Lung (tissue), 12 donors: ENCODE measurements around the gene PLIN4. TPM values are rescaled to one million over a fixed set of nuclear protein-coding genes. Genes with fewer than 3 reads are reported as not detected.

Experiments
- ATAC-seq: fragments of 200-7000 bp; cut with Tn5 transposase; one replicate; pipeline ENCODE4 v1.9.1; 2020; ENCODE audit warnings: moderate number of reproducible peaks; ENCODE audit not compliant: insufficient read depth, low FRiP score
- DNase-seq, 3 donors: peaks; one replicate each; pipeline ENCODE4 v3.0.0-alpha.2; 2013 to 2017
- H3K27ac ChIP-seq, 2 donors: one replicate each; pipeline ENCODE4 v1.5.1; 2013; ENCODE audit warnings: mild to moderate bottlenecking in 2 of 2, moderate library complexity in 2 of 2, control low read depth in 1 of 2, inconsistent platforms in 1 of 2, low read depth in 1 of 2, low read length in 1 of 2
- H3K27me3 ChIP-seq, 3 donors: one replicate each; pipeline ENCODE4 v1.5.1; 2013; ENCODE audit warnings: low read length in 2 of 3; ENCODE audit not compliant: control insufficient read depth in 3 of 3, insufficient read depth in 3 of 3
- H3K36me3 ChIP-seq, 4 donors: one replicate each; pipeline ENCODE4 v1.5.1; 2013; ENCODE audit warnings: low read length in 4 of 4, mild to moderate bottlenecking in 1 of 4, moderate library complexity in 1 of 4; ENCODE audit not compliant: control insufficient read depth in 4 of 4, insufficient read depth in 4 of 4
- H3K4me1 ChIP-seq, 5 donors: one replicate each; pipeline ENCODE4 v1.5.1; 2013; ENCODE audit warnings: low read length in 5 of 5, mild to moderate bottlenecking in 2 of 5, moderate library complexity in 1 of 5; ENCODE audit not compliant: control insufficient read depth in 5 of 5, insufficient read depth in 5 of 5
- H3K4me3 ChIP-seq: one replicate; pipeline ENCODE4 v1.5.1; 2013; ENCODE audit warnings: mild to moderate bottlenecking, control low read depth, moderate library complexity
- H3K9ac ChIP-seq, 2 donors: one replicate each; pipeline ENCODE4 v1.5.1; 2013; ENCODE audit warnings: low read length in 2 of 2, control low read depth in 1 of 2; ENCODE audit not compliant: insufficient read depth in 1 of 2
- H3K9me3 ChIP-seq, 4 donors: one replicate each; pipeline ENCODE4 v1.5.1; 2013; ENCODE audit warnings: low read length in 3 of 4, mild to moderate bottlenecking in 1 of 4, moderate library complexity in 1 of 4; ENCODE audit not compliant: control insufficient read depth in 4 of 4, insufficient read depth in 3 of 4
- CTCF ChIP-seq: IDR thresholded peaks from 2 replicates; pipeline ENCODE4 v1.5.1; 2012; ENCODE audit warnings: mild to moderate bottlenecking; ENCODE audit errors: control extremely low read depth, extremely low read depth
- WGBS, 2 donors: extraction: QIAGEN DNeasy Blood & Tissue Kit; methylation state at CpG; one replicate each; pipeline ENCODE4 v1.1.7; 2013; 5-methylcytosine and 5-hydroxymethylcytosine counted together
- polyA plus RNA-seq, 2 donors: library from polyadenylated mRNA; stranded (reverse); fragments of 200-250 nt; gene quantifications; one replicate each; pipeline ENCODE4 v1.2.1, GENCODE V29; 2013
- total RNA-seq, 2 donors: library from RNA; depleted of rRNA in 1 of 2; stranded (reverse); fragments of >200 nt in 1 of 2; gene quantifications; one replicate each; pipeline ENCODE4 v1.2.1, GENCODE V29; 2014 to 2021
- donor health status: control.
- donor health status: control.
- donor health status: Bipolar disorder and iron deficiency.
- donor health status: healthy.
- donor health status: DM: yes; HTN: yes; CAD: no.

Gene PLIN4
- total and polyA plus RNA-seq, 4 donors: 0.85 to 5.0 (median 3.8) TPM

GRCh38 chr19:4534836-4535658 lies 16.8 kb upstream of the PLIN4 start, which contains the start of gene PLIN5:
Gene PLIN5 (minus strand): TSS chr19:4535224. CDS start chr19:4534074, 1,150 bp downstream.
- no peak within 1 kb of the TSS for H3K4me3 ChIP-seq
- TF ChIP-seq CTCF: no peak
- H3K36me3 ChIP-seq: no peaks in the 10 kb centered on the region
- H3K27ac ChIP-seq: peak within 1 kb of the TSS; percentile 73 to 84
- DNase-seq (peak; percentile 66 to 81 (median 70)), ATAC-seq (peak; percentile 64)
- H3K9ac ChIP-seq: no peak within 1 kb of the TSS
- peaks cover 0 to 4% (median 0%) of the 10 kb centered on the region in 5 donors for H3K4me1 ChIP-seq
- H3K9me3 ChIP-seq: peaks cover 0 to 3% (median 0%) of the 10 kb centered on the region in 4 donors
- WGBS, 2 donors: 13 to 17% methylated on average over 48 to 49 of the region's 49 CpGs
- peaks cover 0 to 2% (median 0%) of the 10 kb centered on the region in 3 donors for H3K27me3 ChIP-seq

GRCh38 chr19:4533835-4534424 lies 15.6 kb upstream of the PLIN4 start:
- Histone ChIP-seq H3K4me3 (no peak overlapping the region), H3K27me3 (peaks cover 0 to 2% (median 0%) of the 10 kb centered on the region in 3 donors), H3K27ac (no peak overlapping the region), H3K9me3 (peaks cover 0 to 2% (median 0%) of the 10 kb centered on the region in 4 donors), H3K9ac (no peak overlapping the region), H3K4me1 (peaks cover 0 to 4% (median 0%) of the 10 kb centered on the region in 5 donors), H3K36me3 (no peaks in the 10 kb centered on the region)
- 82% methylated on average over 9 of the region's 9 CpGs for WGBS, 2 donors
- DNase-seq: no peak
- no peak for ATAC-seq
- TF ChIP-seq CTCF: no peak

GRCh38 chr19:4533334-4533733 lies 15.0 kb upstream of the PLIN4 start:
- no peak overlapping the region for H3K9ac ChIP-seq
- DNase-seq: no peak
- no peak for ATAC-seq
- H3K9me3 ChIP-seq: peaks cover 0 to 2% (median 0%) of the 10 kb centered on the region in 4 donors
- 81 to 82% methylated on average over 9 of the region's 9 CpGs for WGBS, 2 donors
- no peak overlapping the region for H3K4me3 ChIP-seq
- peaks cover 0 to 4% (median 0%) of the 10 kb centered on the region in 5 donors for H3K4me1 ChIP-seq
- H3K36me3 ChIP-seq: no peaks in the 10 kb centered on the region
- peaks cover 0 to 2% (median 0%) of the 10 kb centered on the region in 3 donors for H3K27me3 ChIP-seq
- no peak overlapping the region for H3K27ac ChIP-seq
- no peak for TF ChIP-seq CTCF
